Effector CD4-positive, alpha-beta T cell (primary cell): ENCODE data around the gene CALML3.

Experiments used
- DNase-seq: peaks from one replicate; pipeline ENCODE4 v3.0.0-alpha.2; 2020

Gene CALML3

DNA sequence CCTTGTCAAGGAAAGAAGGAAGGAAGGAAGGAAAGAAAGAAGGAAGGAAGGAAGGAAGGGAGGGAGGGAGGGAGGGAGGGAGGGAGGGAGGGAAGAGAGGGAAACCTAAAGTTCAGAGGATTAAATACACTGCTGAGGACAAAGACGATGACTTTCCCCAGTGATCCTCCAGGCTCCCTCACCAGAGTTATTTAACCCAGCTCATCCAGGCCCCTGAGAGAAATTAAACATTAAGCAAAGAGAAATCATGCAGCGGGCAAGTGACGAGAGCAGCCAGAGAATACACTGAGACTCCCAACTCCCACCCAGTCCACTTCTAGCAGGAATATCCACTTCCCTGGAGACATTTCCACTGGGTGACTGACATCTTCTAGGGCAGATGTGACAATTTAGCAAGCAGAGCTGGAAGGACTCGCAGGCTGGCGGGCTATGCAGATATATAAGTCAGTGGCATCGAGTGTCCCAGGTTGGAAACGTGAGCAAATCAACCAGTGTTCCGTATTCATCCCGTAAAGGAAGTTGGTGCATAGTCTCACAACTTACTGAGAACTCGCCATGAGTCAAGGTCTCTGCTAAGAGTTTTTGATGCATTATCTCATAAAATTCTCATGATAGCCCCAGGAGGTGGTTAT lies 48.7 kb downstream of the CALML3 start:
- DNase-seq: no peak

- DNase-seq: no peak
Observed at GRCh38 chr10:5573968-5574641, 49.3 kb downstream of the CALML3 start.

DNA sequence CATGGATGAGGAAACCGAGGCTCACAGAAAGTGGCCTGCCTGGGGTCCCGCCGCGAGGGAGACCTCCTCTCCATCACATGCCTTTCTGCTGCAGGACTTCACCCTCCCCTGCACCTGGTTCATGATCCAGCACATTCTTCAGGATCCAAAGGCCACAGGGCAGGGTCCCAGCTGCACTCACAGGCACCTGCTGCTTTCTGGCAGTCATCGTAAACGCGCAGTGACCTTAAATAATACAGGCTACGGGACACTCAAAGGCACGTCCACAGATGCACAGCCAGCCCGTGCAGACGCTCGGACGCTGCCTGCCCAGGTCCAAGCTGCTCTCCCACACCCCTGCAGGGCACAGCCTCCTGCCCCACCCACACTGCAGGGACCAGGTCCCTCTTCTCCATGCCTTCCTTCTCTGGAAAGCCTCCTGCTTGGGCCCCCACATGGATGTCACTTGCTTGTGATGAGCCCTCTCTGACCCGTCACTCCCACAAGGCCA lies 49.9 kb downstream of the CALML3 start:
- DNase-seq: no peak

- no peak for DNase-seq
Observed at GRCh38 chr10:5575144-5575481, 50.4 kb downstream of the CALML3 start.

GRCh38 chr10:5575482-5576153 lies 50.9 kb downstream of the CALML3 start:
- no peak for DNase-seq

DNA sequence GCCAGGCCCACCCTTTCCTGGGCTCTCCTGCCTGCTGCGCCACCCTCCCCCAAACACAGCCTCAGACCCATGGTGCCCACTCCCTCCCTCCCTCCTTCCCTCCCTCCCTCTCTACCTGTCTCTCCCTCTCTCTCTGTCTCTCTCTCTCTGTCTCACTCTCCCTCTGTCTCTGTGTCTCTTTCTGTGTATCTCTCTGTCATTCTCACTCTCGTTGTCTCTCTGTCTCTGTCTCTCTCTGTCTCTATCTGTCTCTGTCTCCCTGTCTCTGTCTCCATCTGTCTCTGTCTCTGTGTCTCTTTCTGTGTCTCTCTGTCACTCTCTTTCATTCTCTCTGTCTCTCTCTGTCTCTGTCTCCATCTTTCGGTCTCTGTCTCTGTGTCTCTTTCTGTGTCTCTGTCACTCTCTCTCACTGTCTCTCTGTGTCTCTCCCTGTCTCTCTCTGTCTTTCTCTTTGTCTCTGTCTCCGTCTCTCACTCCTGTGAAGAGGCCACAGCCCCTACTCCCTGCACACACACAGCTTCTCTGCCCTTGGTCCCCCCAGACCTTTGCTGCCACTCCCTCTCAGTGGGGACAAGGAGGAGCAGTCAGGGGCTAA lies 51.5 kb downstream of the CALML3 start:
- DNase-seq: no peak
